ENCODE data around the gene CTIF.

The CTIF gene

DNA sequence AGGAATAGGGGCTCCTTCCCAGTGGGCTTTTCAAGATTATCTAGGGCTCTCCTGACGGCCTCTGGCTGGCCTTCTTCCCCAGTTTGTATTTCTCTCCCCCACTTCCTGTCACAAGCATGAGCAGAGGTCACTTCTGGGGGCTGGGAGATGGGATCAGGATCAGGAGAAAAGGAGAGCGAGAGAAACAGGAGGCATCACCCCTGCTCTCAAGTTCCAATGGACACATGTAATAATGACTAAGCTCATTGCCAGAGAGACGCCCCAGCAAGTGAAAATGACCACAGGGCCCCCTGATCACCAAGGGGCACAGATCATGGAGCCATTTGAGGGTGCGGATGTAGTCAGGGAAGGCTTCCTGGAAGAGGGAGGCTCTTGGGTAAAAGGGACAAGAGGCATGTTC, 319.8 kb downstream of the CTIF start:
- TF ChIP-seq, protein P1, sequence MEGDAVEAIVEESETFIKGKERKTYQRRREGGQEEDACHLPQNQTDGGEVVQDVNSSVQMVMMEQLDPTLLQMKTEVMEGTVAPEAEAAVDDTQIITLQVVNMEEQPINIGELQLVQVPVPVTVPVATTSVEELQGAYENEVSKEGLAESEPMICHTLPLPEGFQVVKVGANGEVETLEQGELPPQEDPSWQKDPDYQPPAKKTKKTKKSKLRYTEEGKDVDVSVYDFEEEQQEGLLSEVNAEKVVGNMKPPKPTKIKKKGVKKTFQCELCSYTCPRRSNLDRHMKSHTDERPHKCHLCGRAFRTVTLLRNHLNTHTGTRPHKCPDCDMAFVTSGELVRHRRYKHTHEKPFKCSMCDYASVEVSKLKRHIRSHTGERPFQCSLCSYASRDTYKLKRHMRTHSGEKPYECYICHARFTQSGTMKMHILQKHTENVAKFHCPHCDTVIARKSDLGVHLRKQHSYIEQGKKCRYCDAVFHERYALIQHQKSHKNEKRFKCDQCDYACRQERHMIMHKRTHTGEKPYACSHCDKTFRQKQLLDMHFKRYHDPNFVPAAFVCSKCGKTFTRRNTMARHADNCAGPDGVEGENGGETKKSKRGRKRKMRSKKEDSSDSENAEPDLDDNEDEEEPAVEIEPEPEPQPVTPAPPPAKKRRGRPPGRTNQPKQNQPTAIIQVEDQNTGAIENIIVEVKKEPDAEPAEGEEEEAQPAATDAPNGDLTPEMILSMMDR (IDR thresholded peaks at IDR 0.05), result no peak
- TF ChIP-seq ZFX (IDR thresholded peaks at IDR 0.05; ENCODE audit: borderline replicate concordance), result no peak
- H3K27ac ChIP-seq, result no peak overlapping the region

- TF ChIP-seq, protein P1 (IDR thresholded peaks at IDR 0.05), result no peak
- no peak for TF ChIP-seq ZFX (IDR thresholded peaks at IDR 0.05; ENCODE audit: borderline replicate concordance)
- H3K27ac ChIP-seq, result no peak overlapping the region
Measured at GRCh38 chr18:48859311-48860268, 320.8 kb downstream of the CTIF start.

DNA sequence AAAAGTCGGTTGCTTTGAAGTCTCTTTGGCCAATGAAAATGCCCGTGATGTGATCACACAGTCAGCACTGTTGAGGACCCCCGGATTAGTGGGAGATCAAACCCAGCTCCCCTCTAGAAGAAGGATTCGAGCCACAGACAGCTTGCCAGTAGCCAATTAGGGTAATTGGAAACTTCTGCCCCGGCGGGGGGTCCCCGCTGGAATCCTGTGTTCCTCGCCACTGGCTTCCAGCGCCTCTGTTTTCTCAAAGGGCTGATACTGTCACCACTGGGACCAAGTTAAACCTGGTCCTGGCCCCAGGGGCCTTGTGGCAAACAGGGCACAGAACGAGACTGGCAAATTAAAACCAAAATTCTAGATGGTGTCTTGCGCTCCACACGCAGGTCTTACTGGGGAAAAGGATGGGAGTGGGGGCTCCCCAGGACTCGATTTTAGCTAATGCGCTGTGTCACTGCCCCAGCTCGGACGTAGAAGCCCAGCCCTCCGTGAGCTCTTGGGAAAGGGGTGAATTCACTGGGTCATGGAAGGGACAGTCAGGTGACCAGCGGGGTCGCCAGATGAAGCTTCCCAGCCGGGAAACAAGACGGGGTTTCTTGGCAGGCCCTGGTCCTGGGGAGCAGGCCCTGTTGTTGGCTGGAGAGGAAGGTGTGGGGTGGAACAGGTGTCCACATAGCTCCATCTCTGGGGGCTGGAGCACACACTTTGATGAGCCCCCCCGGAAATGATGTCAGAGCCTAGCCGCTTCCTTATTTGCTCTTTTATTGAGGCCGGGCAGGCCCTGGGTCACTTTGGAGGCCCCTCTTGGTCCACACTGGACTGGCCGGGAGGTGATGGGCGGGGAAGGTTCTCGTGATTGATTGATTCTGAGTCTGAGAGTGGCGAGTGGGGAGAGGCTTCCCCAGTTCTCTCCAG, 321.7 kb downstream of the CTIF start:
- TF ChIP-seq, protein P1 (IDR thresholded peaks at IDR 0.05), result no peak
- TF ChIP-seq ZFX (IDR thresholded peaks at IDR 0.05; ENCODE audit: borderline replicate concordance), result no peak
- H3K27ac ChIP-seq, result no peak overlapping the region

- H3K27ac ChIP-seq, result no peak overlapping the region
- TF ChIP-seq, protein P1 (IDR thresholded peaks at IDR 0.05), result no peak
- TF ChIP-seq ZFX (IDR thresholded peaks at IDR 0.05; ENCODE audit: borderline replicate concordance), result no peak
Measured at GRCh38 chr18:48861181-48861708, 322.4 kb downstream of the CTIF start.

DNA sequence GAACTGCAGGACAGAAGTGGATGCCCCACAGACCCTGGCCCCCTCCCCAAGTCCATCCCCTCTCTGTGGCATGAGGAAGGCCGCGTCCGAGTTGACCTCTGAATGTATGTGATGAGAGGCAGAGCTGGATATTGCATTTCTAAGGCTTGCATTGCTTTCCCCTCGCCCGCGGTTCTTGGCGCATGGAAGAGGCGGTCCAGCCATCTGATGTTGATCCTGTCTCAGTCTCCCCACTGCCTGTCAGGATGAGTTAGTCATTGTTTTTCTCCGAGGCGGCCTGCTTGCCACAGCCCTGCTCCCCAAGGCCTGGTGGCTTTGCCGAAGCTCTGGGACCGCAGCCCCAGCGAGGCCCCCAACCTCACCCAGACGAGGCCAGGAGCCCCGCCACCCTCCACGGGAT, 323.3 kb downstream of the CTIF start:
- TF ChIP-seq, protein P1 (IDR thresholded peaks at IDR 0.05), result no peak
- TF ChIP-seq ZFX (IDR thresholded peaks at IDR 0.05; ENCODE audit: borderline replicate concordance), result no peak
- no peak overlapping the region for H3K27ac ChIP-seq

DNA sequence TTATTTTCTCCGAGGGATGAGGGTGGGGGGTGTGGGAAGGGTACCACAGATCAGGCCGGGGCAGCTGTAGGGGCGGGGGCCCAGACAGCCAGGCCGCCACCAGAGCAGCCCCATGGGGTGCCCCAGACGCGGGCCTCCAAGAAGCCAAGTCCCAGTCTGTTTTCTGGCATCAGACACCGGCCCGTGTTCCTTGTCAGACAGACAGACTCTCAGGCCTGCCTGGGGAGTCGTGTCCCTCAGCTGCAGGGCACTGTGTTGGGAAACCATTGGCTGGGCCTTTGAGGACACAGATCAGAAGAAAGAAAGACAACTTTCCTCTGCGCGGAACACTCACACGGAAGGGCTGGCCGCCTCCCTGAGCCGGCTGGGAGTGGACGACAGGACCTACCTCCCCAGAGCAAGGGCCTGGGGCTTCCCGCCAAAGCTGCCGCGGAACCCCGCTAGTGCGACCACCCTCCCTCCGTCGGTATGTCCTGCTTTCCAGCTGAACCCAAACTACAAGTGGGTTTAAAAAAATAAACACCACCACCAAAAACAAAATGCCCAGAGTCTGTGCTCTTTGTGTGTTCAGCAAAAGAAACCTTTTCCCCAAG, 323.9 kb downstream of the CTIF start:
- no peak overlapping the region for H3K27ac ChIP-seq
- no peak for TF ChIP-seq ZFX (IDR thresholded peaks at IDR 0.05; ENCODE audit: borderline replicate concordance)
- TF ChIP-seq, protein P1 (IDR thresholded peaks at IDR 0.05), result no peak

Data from 22Rv1 (cell line).